Ammon's horn (tissue), 1 donor: ENCODE results near the gene PLPPR3.

Source experiments
- DNase-seq: peaks from one replicate; pipeline ENCODE4 v3.0.0-alpha.2; 2016; ENCODE audit warnings: low spot score

The PLPPR3 gene

GRCh38 chr19:796692-797527, 24.8 kb downstream of the PLPPR3 start, which contains the start of gene PTBP1:
PTBP1 (plus strand) TSS chr19:797452; CDS start chr19:797498, 46 bp downstream.
- DNase-seq: peak; percentile 100

- DNase-seq: no peak
Observed at GRCh38 chr19:795691-796581, 25.8 kb downstream of the PLPPR3 start.

DNA sequence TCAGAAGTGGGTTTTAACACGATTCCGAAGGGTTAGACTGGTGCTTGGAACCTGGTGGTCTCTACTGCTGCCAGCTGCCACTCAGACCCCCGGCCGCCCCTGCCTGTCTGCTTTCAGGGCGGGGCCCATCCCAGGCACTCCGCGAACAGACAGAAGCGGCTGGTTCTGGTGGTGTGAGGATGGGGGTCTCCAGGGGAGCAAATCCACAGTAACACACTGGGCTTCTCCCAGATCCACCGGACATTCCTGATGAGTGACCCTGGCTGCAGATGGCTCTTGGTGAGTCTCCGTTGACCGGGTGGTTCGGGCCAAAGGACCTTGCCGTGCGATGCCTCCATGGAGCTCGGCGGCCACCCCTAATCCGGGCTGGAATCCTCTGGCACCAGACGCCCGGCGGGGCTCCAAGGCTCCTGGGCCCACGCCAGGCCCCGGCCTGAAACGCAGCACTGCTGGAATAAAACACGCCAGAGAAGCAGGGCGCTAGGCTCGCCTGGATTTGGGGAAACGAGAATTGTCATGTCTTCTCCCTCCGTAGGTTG, 26.6 kb downstream of the PLPPR3 start:
- no peak for DNase-seq

GRCh38 chr19:793806-794205, 27.9 kb downstream of the PLPPR3 start:
- DNase-seq: no peak

GRCh38 chr19:792306-792885, 29.4 kb downstream of the PLPPR3 start:
- DNase-seq: no peak

DNA sequence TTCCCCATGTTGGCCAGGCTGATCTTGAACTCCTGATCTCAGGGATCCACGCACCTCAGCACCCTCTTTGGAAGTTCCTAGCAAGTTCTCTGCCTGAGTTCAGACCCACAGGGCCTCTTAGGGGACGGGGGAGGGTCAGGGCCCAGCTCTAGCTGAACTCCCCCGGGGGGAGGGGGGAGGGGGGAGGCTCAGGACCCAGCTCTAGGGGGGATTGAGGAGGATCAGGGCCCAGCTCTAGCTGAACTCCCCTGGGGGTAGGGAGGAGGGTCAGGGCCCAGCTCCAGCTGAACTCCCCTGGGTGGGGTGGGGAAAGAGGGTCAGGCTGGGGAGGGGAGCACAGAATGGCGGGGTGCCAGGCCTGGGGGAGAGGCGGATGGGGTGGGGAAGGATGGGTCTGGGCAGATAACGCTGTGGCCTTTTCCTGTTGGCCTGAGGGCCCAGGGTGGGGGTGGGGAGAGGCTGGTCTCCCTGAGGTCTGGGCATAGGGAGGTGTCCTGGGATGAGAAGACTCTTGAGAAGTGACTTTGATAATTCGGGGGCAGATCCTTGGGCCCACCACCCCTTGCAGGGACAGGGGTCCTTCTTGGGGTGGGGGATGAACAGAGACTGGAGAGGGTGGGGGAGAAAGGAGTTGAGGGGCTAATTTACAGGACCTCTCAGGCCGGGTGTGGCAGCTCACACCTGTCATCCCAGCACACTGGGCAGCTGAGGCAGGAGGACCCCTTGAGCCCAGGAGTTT, 30.0 kb downstream of the PLPPR3 start:
- DNase-seq: no peak

- DNase-seq: no peak
Observed at GRCh38 chr19:791007-791566, 30.7 kb downstream of the PLPPR3 start.

DNA sequence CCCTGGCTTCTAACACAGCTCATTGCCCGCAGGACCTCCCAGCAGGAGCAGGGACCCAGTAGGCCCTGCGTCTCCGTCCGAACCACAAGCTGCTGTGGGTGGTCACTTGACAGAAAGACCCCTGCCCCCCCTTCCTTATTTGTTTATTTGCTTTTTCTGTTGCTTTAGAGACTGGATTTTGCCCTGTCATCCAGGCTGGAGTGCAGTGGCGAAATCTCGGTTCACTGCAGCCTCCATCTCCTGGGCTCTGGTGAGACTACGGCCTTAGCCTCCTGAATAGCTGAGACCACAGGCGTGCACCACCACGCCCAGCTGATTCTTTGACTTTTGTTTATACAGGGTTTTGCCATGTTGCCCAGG, 32.1 kb downstream of the PLPPR3 start:
- DNase-seq: no peak

GRCh38 chr19:788983-789700, 32.6 kb downstream of the PLPPR3 start:
- DNase-seq: no peak

- DNase-seq: no peak
Observed at GRCh38 chr19:788686-788982, 33.1 kb downstream of the PLPPR3 start.

DNA sequence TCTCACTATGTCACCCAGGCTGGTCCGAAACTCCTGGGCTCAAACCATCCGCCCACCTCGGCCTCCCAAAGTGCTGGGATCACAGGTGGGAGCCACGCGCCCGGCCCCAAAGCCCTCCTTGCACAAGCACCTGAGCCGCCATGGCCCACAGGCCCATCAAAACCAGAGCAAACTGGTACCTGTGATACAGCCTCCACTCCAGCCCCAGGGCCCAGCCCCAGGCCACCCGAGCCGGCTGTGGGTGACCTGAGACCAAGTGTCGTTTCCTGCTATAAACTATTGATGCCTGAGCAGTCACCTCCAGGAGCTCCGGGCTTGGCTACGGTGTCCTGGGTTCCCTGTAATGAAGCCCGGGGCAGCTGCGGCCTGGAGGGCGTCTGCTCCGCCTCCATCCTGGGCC, 34.2 kb downstream of the PLPPR3 start:
- no peak for DNase-seq

DNA sequence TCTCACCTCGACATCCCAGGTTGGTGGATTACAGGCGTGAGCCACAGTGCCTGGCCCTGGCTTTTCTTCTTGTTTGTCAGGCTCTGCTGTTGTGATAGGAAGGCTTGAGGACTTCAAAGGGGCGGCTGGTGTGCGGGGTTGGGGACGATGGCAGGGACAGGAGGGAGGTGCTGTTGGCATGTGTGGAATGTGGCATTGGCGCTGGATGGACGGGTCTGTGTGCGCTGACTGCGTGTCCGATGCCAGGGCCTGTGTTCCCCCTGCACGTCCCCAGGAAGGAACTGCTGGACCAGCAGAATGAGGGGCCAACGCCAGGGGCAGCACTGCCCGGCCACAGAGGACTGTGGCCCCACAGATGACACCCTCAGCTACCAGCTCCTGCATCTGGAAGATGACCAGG, 37.2 kb downstream of the PLPPR3 start:
- DNase-seq: no peak

DNA sequence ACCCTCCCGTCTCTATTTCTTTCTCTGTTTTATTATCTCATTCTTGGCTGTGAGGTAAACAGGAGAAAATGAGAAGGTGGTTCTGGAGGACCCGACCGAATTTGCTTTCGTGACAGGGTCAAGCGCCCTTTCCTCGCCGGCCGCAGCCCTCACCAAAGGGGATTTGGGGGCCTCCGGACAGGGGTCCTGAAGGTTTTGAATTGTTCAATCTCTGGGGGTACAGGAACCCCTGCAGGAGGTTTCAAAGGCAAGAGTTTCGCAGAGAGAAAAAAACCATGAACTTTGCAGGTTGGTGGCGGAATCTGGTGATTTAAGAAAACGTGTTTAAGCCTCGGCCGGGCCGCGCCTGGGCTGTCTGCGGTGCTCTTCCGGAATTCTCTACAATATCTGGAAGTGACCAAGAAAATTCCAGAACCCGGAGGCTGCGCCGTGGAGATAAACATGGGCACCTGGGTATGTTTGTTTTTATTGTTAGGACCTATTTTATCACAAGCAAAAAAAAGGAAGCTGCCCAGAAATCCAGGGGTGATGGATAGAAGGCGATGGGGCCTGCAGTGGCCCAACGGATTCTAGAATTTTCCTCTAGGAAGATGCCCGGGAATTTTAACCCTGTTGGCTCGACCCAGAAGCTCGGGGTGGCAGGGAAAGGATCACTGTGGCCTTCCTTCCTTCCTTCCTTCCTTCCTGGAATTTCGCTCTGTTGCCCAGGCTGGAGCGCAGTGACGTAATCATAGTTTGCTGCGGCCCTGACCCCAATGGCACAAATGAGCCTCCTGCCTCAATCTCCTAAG, 38.7 kb downstream of the PLPPR3 start:
- no peak for DNase-seq

DNA sequence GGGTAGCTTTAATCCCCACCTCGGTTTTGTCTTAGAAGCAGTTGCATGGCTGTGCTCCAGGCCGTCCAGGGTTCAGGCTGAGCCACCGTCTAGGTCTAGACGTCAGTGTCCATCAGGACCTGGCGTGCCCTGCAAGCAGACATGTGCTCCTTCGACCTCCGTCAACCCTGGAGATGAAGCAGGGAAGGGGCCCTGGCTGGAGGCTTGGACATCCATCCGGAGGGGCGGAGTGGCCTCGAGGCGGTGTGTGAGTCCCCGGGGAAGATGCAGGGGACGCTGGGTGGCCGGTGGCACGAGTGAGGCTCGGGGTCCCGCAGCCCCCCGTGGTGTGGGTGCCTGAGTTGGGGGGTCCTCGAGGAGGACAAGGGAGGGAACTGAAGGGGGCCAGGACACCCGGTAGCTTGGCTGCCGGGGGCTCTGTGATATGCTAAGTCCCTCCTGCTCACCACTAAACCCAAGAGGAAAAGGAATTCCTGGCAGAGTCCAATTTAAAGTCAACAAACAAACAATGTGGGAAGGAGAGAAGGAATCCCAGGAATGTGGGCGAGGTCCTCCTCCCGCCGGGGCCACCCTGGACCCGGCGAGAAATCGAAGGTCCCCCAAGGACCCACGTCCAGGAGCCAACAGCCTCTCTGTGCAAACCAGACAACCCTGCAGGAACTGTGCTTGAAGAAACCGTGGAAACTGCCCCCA, 39.4 kb downstream of the PLPPR3 start:
- DNase-seq: no peak

- DNase-seq: no peak
Observed at GRCh38 chr19:781800-782184, 40.0 kb downstream of the PLPPR3 start.

DNA sequence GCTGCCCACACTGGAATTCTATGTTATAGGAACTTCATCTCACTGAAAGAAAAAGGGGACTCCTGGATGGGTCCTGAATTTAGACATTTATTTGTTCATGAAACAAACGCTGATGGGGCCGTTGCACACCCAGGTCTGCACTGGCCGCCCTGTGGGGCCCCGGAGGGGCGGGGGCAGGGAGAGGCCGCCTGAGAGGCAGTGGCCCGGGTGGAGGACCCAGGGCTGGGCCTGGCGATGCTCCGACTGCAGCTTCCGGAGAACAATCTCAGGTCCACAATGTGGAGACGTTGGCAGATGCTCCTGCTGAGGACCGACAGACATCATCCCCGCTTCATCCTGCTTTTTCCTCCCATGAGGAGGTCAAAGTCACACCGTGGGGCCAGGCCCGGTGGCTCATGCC, 40.8 kb downstream of the PLPPR3 start:
- DNase-seq: no peak

- DNase-seq: no peak
Observed at GRCh38 chr19:778910-779653, 42.7 kb downstream of the PLPPR3 start.

DNA sequence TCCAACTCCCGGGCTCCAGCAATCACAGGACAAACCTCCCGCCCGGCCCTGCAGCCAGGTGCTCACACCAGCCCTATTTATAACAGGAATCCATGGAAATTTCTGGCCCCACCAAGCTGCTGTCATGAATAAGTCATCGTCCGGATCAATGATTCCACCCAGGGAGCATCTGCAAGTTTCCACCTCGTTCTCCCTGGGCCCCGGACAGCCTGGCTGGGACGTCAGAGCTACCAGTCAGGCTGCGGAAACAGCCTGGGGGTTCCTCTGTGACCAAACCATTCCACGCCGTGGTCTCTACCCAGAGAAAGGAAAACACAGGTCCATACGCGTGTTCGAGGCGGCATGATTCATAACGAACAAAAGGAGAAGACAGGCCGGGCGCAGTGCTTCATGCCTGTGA, 45.2 kb downstream of the PLPPR3 start:
- no peak for DNase-seq
